ENCODE data around the gene NFATC2.

Gene NFATC2

GRCh38 chr20:51363378-51363777 is 179.1 kb downstream of the NFATC2 start:
- no peaks in the 10 kb centered on the region for H3K4me1 ChIP-seq (ENCODE audit: control insufficient read depth, insufficient read depth, low read length)
- no peaks in the 10 kb centered on the region for H3K9me3 ChIP-seq (ENCODE audit: control insufficient read depth, low read length)
- no peak overlapping the region for H3K27ac ChIP-seq (ENCODE audit: insufficient read depth, low read depth, low read length, poor library complexity, severe bottlenecking)
- H3K36me3 ChIP-seq (ENCODE audit: control insufficient read depth, insufficient read depth, low read length) = no peaks in the 10 kb centered on the region
- no peak overlapping the region for H3K4me3 ChIP-seq (ENCODE audit: insufficient read depth, low read depth, low read length)
- 47 to 50% methylated on average over 2 of the region's 2 CpGs for WGBS, 2 experiments
- H3K27me3 ChIP-seq (ENCODE audit: control insufficient read depth, insufficient read depth, low read length, poor library complexity, severe bottlenecking) = no peaks in the 10 kb centered on the region

- Histone ChIP-seq H3K9me3 (ENCODE audit: control insufficient read depth, low read length) (no peaks in the 10 kb centered on the region), H3K27me3 (ENCODE audit: control insufficient read depth, insufficient read depth, low read length, poor library complexity, severe bottlenecking) (no peaks in the 10 kb centered on the region), H3K4me1 (ENCODE audit: control insufficient read depth, insufficient read depth, low read length) (no peaks in the 10 kb centered on the region), H3K36me3 (ENCODE audit: control insufficient read depth, insufficient read depth, low read length) (no peaks in the 10 kb centered on the region), H3K4me3 (ENCODE audit: insufficient read depth, low read depth, low read length) (no peak overlapping the region), H3K27ac (ENCODE audit: insufficient read depth, low read depth, low read length, poor library complexity, severe bottlenecking) (no peak overlapping the region)
- WGBS, 2 experiments = 87 to 91% methylated on average over 3 of the region's 3 CpGs
These were observed 180.3 kb downstream of the NFATC2 start for GRCh38 chr20:51362254-51362653.

- WGBS, 2 experiments = 90 to 98% methylated on average over 1 of the region's 1 CpG
- H3K27me3 ChIP-seq (ENCODE audit: control insufficient read depth, insufficient read depth, low read length, poor library complexity, severe bottlenecking) = no peaks in the 10 kb centered on the region
- no peaks in the 10 kb centered on the region for H3K4me1 ChIP-seq (ENCODE audit: control insufficient read depth, insufficient read depth, low read length)
- H3K4me3 ChIP-seq (ENCODE audit: insufficient read depth, low read depth, low read length) = no peak overlapping the region
- H3K27ac ChIP-seq (ENCODE audit: insufficient read depth, low read depth, low read length, poor library complexity, severe bottlenecking) = no peak overlapping the region
- H3K9me3 ChIP-seq (ENCODE audit: control insufficient read depth, low read length) = no peaks in the 10 kb centered on the region
- no peaks in the 10 kb centered on the region for H3K36me3 ChIP-seq (ENCODE audit: control insufficient read depth, insufficient read depth, low read length)
These were observed 181.3 kb downstream of the NFATC2 start for GRCh38 chr20:51361258-51361657.

GRCh38 chr20:51360451-51361201 is 181.9 kb downstream of the NFATC2 start:
- no peak overlapping the region for H3K27ac ChIP-seq (ENCODE audit: insufficient read depth, low read depth, low read length, poor library complexity, severe bottlenecking)
- H3K9me3 ChIP-seq (ENCODE audit: control insufficient read depth, low read length) = no peaks in the 10 kb centered on the region
- H3K4me3 ChIP-seq (ENCODE audit: insufficient read depth, low read depth, low read length) = no peak overlapping the region
- H3K36me3 ChIP-seq (ENCODE audit: control insufficient read depth, insufficient read depth, low read length) = no peaks in the 10 kb centered on the region
- 88 to 89% methylated on average over 13 of the region's 13 CpGs for WGBS, 2 experiments
- H3K4me1 ChIP-seq (ENCODE audit: control insufficient read depth, insufficient read depth, low read length) = no peaks in the 10 kb centered on the region
- H3K27me3 ChIP-seq (ENCODE audit: control insufficient read depth, insufficient read depth, low read length, poor library complexity, severe bottlenecking) = no peaks in the 10 kb centered on the region

- WGBS, 2 experiments = 83 to 85% methylated on average over 1 of the region's 1 CpG
- no peaks in the 10 kb centered on the region for H3K36me3 ChIP-seq (ENCODE audit: control insufficient read depth, insufficient read depth, low read length)
- no peak overlapping the region for H3K4me3 ChIP-seq (ENCODE audit: insufficient read depth, low read depth, low read length)
- no peaks in the 10 kb centered on the region for H3K9me3 ChIP-seq (ENCODE audit: control insufficient read depth, low read length)
- no peaks in the 10 kb centered on the region for H3K27me3 ChIP-seq (ENCODE audit: control insufficient read depth, insufficient read depth, low read length, poor library complexity, severe bottlenecking)
- H3K27ac ChIP-seq (ENCODE audit: insufficient read depth, low read depth, low read length, poor library complexity, severe bottlenecking) = no peak overlapping the region
- no peaks in the 10 kb centered on the region for H3K4me1 ChIP-seq (ENCODE audit: control insufficient read depth, insufficient read depth, low read length)
These were observed 182.6 kb downstream of the NFATC2 start for GRCh38 chr20:51359947-51360346.

- Histone ChIP-seq H3K27ac (ENCODE audit: insufficient read depth, low read depth, low read length, poor library complexity, severe bottlenecking) (no peak overlapping the region), H3K4me3 (ENCODE audit: insufficient read depth, low read depth, low read length) (no peak overlapping the region)
- WGBS, 2 experiments = 80 to 97% methylated on average over 3 of the region's 3 CpGs
These were observed 183.1 kb downstream of the NFATC2 start for GRCh38 chr20:51359401-51359800.

GRCh38 chr20:51358032-51358724 is 184.3 kb downstream of the NFATC2 start:
- Histone ChIP-seq H3K27me3 (ENCODE audit: control insufficient read depth, insufficient read depth, low read length, poor library complexity, severe bottlenecking) (no peaks in the 10 kb centered on the region), H3K4me1 (ENCODE audit: control insufficient read depth, insufficient read depth, low read length) (no peaks in the 10 kb centered on the region), H3K36me3 (ENCODE audit: control insufficient read depth, insufficient read depth, low read length) (no peaks in the 10 kb centered on the region), H3K4me3 (ENCODE audit: insufficient read depth, low read depth, low read length) (no peak overlapping the region), H3K9me3 (ENCODE audit: control insufficient read depth, low read length) (no peaks in the 10 kb centered on the region), H3K27ac (ENCODE audit: insufficient read depth, low read depth, low read length, poor library complexity, severe bottlenecking) (no peak overlapping the region)
- WGBS, 2 experiments = 88 to 91% methylated on average over 3 of the region's 3 CpGs

More at GRCh38 chr20:51359401-51359800, 183.1 kb downstream of the NFATC2 start:
- Histone ChIP-seq H3K36me3 (ENCODE audit: control insufficient read depth, insufficient read depth, low read length) (no peaks in the 10 kb centered on the region), H3K9me3 (ENCODE audit: control insufficient read depth, low read length) (no peaks in the 10 kb centered on the region), H3K27me3 (ENCODE audit: control insufficient read depth, insufficient read depth, low read length, poor library complexity, severe bottlenecking) (no peaks in the 10 kb centered on the region), H3K4me1 (ENCODE audit: control insufficient read depth, insufficient read depth, low read length) (no peaks in the 10 kb centered on the region)

GRCh38 chr20:51357543-51357942 is 185.0 kb downstream of the NFATC2 start:
- H3K27ac ChIP-seq (ENCODE audit: insufficient read depth, low read depth, low read length, poor library complexity, severe bottlenecking) = no peak overlapping the region
- H3K9me3 ChIP-seq (ENCODE audit: control insufficient read depth, low read length) = no peaks in the 10 kb centered on the region
- H3K4me3 ChIP-seq (ENCODE audit: insufficient read depth, low read depth, low read length) = no peak overlapping the region
- no peaks in the 10 kb centered on the region for H3K4me1 ChIP-seq (ENCODE audit: control insufficient read depth, insufficient read depth, low read length)
- H3K27me3 ChIP-seq (ENCODE audit: control insufficient read depth, insufficient read depth, low read length, poor library complexity, severe bottlenecking) = no peaks in the 10 kb centered on the region
- WGBS, 2 experiments = 88 to 93% methylated on average over 1 of the region's 1 CpG
- no peaks in the 10 kb centered on the region for H3K36me3 ChIP-seq (ENCODE audit: control insufficient read depth, insufficient read depth, low read length)

GRCh38 chr20:51356871-51357270 is 185.6 kb downstream of the NFATC2 start:
- H3K4me1 ChIP-seq (ENCODE audit: control insufficient read depth, insufficient read depth, low read length) = no peaks in the 10 kb centered on the region
- 61 to 69% methylated on average over 3 of the region's 3 CpGs for WGBS, 2 experiments

GRCh38 chr20:51354769-51355319 is 187.7 kb downstream of the NFATC2 start:
- Histone ChIP-seq H3K27ac (ENCODE audit: insufficient read depth, low read depth, low read length, poor library complexity, severe bottlenecking) (no peak overlapping the region), H3K36me3 (ENCODE audit: control insufficient read depth, insufficient read depth, low read length) (no peaks in the 10 kb centered on the region), H3K4me3 (ENCODE audit: insufficient read depth, low read depth, low read length) (no peak overlapping the region), H3K4me1 (ENCODE audit: control insufficient read depth, insufficient read depth, low read length) (no peaks in the 10 kb centered on the region), H3K27me3 (ENCODE audit: control insufficient read depth, insufficient read depth, low read length, poor library complexity, severe bottlenecking) (no peaks in the 10 kb centered on the region), H3K9me3 (ENCODE audit: control insufficient read depth, low read length) (no peaks in the 10 kb centered on the region)
- 92% methylated on average over 7 of the region's 7 CpGs for WGBS, 2 experiments

More at GRCh38 chr20:51356871-51357270, 185.6 kb downstream of the NFATC2 start:
- H3K27me3 ChIP-seq (ENCODE audit: control insufficient read depth, insufficient read depth, low read length, poor library complexity, severe bottlenecking) = no peaks in the 10 kb centered on the region
- no peak overlapping the region for H3K4me3 ChIP-seq (ENCODE audit: insufficient read depth, low read depth, low read length)
- H3K9me3 ChIP-seq (ENCODE audit: control insufficient read depth, low read length) = no peaks in the 10 kb centered on the region
- H3K27ac ChIP-seq (ENCODE audit: insufficient read depth, low read depth, low read length, poor library complexity, severe bottlenecking) = no peak overlapping the region
- H3K36me3 ChIP-seq (ENCODE audit: control insufficient read depth, insufficient read depth, low read length) = no peaks in the 10 kb centered on the region
